Upper lobe of right lung (tissue), 1 donor: Measurements from ENCODE around the gene SCN4B. TPM values are rescaled to one million over a fixed set of nuclear protein-coding genes. Genes with fewer than 3 reads are reported as not detected.
A peak's percentile ranks its signal among the peaks of the same experiment; 100 is the strongest.

Experiments
- ATAC-seq: fragments of 200-7000 bp; cut with Tn5 transposase; one replicate; pipeline ENCODE4 v1.9.1; 2020; ENCODE audit warnings: mild to moderate bottlenecking, moderate library complexity
- DNase-seq: peaks from one replicate; pipeline ENCODE4 v3.0.0-alpha.2; 2020
- H3K27ac ChIP-seq: fragments of 200-600 bp; one replicate; pipeline ENCODE4 v1.8.0; 2022
- H3K27me3 ChIP-seq: fragments of 200-600 bp; one replicate; pipeline ENCODE4 v1.8.0; 2022; ENCODE audit warnings: mild to moderate bottlenecking
- H3K36me3 ChIP-seq: fragments of 200-600 bp; one replicate; pipeline ENCODE4 v1.8.0; 2022
- H3K4me1 ChIP-seq: fragments of 200-600 bp; one replicate; pipeline ENCODE4 v1.8.0; 2022
- H3K4me3 ChIP-seq: fragments of 200-600 bp; one replicate; pipeline ENCODE4 v1.8.0; 2022; ENCODE audit warnings: mild to moderate bottlenecking
- H3K9me3 ChIP-seq: fragments of 200-600 bp; one replicate; pipeline ENCODE4 v1.8.0; 2022
- CTCF ChIP-seq: fragments of 200-600 bp; IDR thresholded peaks from one replicate; pipeline ENCODE4 v1.8.0; 2022; ENCODE audit warnings: antibody characterized with exemption
- intact Hi-C: fragments of 100-400 bp; cut with DNase I; formaldehyde crosslinking; loops from one replicate; pipeline ENCODE4 v1.11.0; 2022
- total RNA-seq: library from RNA; stranded (reverse); fragmentation: NEBNext Ultra II Directional; extraction: Animal tissue kit (Norgen Biotek cat#: 25700); gene quantifications from one replicate; pipeline ENCODE4 v1.2.1, GENCODE V29; 2021
- donor health status: DM: no; HTN: yes; CAD: no; lungs with severe emphysema.

Gene SCN4B
- total RNA-seq, 1 donor from 2014 or later: 7.2 TPM

- ATAC-seq (no peak), DNase-seq (peak; percentile 40)
- TF ChIP-seq CTCF: no peak
- H3K36me3 ChIP-seq: no peaks in the 10 kb centered on the region
- no peak overlapping the region for H3K4me3 ChIP-seq
- no peaks in the 10 kb centered on the region for H3K9me3 ChIP-seq
- intact Hi-C loops: no loop called here
- no peaks in the 10 kb centered on the region for H3K27me3 ChIP-seq
- H3K27ac ChIP-seq: no peak overlapping the region
- no peaks in the 10 kb centered on the region for H3K4me1 ChIP-seq
Observed at GRCh38 chr11:118104491-118104890, 48.1 kb downstream of the SCN4B start.

- no peaks in the 10 kb centered on the region for H3K36me3 ChIP-seq
- no peaks in the 10 kb centered on the region for H3K27me3 ChIP-seq
- H3K27ac ChIP-seq: no peak overlapping the region
- no peaks in the 10 kb centered on the region for H3K9me3 ChIP-seq
- no peak for TF ChIP-seq CTCF
- ATAC-seq (no peak), DNase-seq (peak; percentile 18)
- intact Hi-C loops: no loop called here
- H3K4me1 ChIP-seq: no peaks in the 10 kb centered on the region
- no peak overlapping the region for H3K4me3 ChIP-seq
Observed at GRCh38 chr11:118102721-118103261, 49.8 kb downstream of the SCN4B start.

- Histone ChIP-seq H3K4me1 (no peaks in the 10 kb centered on the region), H3K27ac (no peak overlapping the region), H3K4me3 (no peak overlapping the region), H3K9me3 (no peaks in the 10 kb centered on the region), H3K36me3 (no peaks in the 10 kb centered on the region), H3K27me3 (no peaks in the 10 kb centered on the region)
- TF ChIP-seq CTCF: no peak
- intact Hi-C loops: no loop called here
- ATAC-seq (no peak), DNase-seq (peak; percentile 19)
Observed at GRCh38 chr11:118100691-118101232, 51.9 kb downstream of the SCN4B start.

GRCh38 chr11:118099838-118100556, 52.6 kb downstream of the SCN4B start:
- no peaks in the 10 kb centered on the region for H3K27me3 ChIP-seq
- no peaks in the 10 kb centered on the region for H3K4me1 ChIP-seq
- ATAC-seq (no peak), DNase-seq (peak; percentile 21)
- intact Hi-C loops: no loop called here
- H3K4me3 ChIP-seq: no peak overlapping the region
- no peak for TF ChIP-seq CTCF
- no peaks in the 10 kb centered on the region for H3K36me3 ChIP-seq
- H3K9me3 ChIP-seq: no peaks in the 10 kb centered on the region
- H3K27ac ChIP-seq: no peak overlapping the region

- H3K36me3 ChIP-seq: no peaks in the 10 kb centered on the region
- TF ChIP-seq CTCF: no peak
- no peaks in the 10 kb centered on the region for H3K9me3 ChIP-seq
- DNase-seq: peak; percentile 33
- no peak overlapping the region for H3K4me3 ChIP-seq
- H3K4me1 ChIP-seq: no peaks in the 10 kb centered on the region
- H3K27ac ChIP-seq: no peak overlapping the region
- intact Hi-C loops: no loop called here
- ATAC-seq: no peak
- H3K27me3 ChIP-seq: no peaks in the 10 kb centered on the region
Observed at GRCh38 chr11:118098996-118099837, 53.4 kb downstream of the SCN4B start.
